ENCODE measurements around the gene ZNF33A.
A peak's percentile ranks its signal among the peaks of the same experiment; 100 is the strongest.
"Not testable (repeated sequence)": the region's sequence is repeated elsewhere in the genome, so short reads cannot be mapped to it uniquely, and the experiment has no call there.

Gene ZNF33A

DNA sequence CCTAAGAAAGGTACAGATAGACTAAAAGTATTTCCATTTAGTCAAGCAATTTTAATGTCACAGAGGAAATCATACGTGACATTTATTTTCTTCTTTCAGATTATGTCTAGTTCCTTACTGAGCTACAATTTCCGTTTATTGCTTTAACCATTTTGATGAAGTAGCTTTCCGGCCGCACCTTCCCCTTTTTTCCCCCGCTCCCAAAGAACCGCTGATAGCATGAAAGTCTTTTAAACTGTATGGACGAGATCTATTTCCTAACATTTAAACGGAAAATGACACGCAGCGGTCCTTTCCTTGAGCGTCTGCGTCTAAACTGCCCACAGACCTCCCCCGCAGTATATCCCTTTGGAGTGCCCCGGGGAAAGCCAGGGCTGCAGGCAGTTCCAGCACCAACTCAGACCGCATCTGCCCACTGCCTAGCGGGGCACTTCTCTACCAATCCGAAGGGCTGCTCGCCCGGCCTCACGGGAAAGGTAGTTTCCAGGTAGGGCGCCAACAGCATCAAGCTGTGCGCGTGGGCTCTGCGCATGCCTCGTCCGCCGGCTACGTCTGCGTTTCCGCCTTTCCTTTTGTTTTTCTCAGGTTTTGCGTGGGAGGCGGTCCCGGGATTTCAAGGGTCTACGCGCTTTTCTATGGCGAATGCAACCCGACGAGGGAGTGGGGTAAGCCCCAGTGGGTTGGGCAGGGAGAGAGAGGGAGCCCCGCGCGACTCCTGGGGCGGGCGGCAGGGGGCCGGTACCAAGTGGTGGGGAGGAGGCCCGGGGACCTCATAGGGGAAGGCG is at the start of gene ZNF33A:
Gene ZNF33A (plus strand): TSS at position 557 of the 785 bp plus-strand sequence. CDS start 1,667 bp downstream, outside the sequence.
- DNase-seq (ENCODE audit: low read depth in 1 of 2, low spot score in 1 of 2) = peak; percentile 78 to 80

GRCh38 chr10:37965006-37965405 is 45.5 kb upstream of the ZNF33A start:
- DNase-seq (ENCODE audit: low read depth in 1 of 2, low spot score in 1 of 2) = no peak

- DNase-seq (ENCODE audit: low read depth in 1 of 2, low spot score in 1 of 2) = no peak
These were observed 38.1 kb upstream of the ZNF33A start for GRCh38 chr10:37972396-37972795.

GRCh38 chr10:37975401-37975991 is 35.0 kb upstream of the ZNF33A start:
- DNase-seq (ENCODE audit: low read depth in 1 of 2, low spot score in 1 of 2) = no peak

DNA sequence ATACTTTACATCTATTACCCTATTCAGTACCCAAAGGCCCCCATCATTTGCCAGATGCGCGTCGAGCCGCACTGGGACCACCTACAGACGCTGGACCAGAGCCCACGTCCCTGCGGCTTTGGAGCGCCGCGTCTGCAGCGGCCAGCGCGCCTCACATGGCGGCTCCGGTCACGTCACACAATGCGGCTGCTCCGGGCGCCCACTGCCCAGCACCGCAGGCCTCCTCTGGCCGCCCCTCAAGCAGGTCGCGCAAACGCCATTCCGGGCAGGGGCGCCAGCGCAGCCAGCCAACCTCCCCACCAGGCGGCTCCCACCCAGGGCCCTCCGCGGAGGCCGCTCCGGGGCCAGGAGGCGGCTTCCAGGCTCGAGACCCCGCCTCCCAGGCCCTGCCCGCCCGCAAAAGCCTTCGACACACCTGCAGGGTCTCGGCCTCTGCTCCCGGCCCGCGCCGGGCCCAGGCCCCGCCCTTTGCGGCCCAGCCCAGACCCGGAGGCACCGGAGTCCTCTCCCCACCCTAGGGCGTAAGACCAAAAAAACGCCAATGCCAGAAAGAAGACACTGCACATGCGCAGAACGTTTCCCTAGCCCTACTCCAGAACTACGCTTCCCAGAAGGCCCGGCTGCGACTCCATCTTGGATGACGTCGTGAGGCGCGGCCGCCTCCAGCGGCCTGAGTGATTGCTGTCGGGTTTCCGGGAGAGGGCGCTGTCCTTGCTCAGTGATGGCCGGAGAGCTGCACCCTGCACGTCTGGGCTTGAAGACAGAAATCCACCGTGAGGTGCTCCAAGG is 34.2 kb upstream of the ZNF33A start, which contains the start of gene ZNF25:
Gene ZNF25 (minus strand): TSS at position 557 of the 789 bp plus-strand sequence. CDS start 4,925 bp downstream, outside the sequence.
- DNase-seq (ENCODE audit: low read depth in 1 of 2, low spot score in 1 of 2) = peak; percentile 89 to 94

- DNase-seq (ENCODE audit: low read depth in 1 of 2, low spot score in 1 of 2) = no peak
These were observed 33.6 kb upstream of the ZNF33A start for GRCh38 chr10:37976880-37977203.

- DNase-seq (ENCODE audit: low read depth in 1 of 2, low spot score in 1 of 2) = no peak
These were observed 18.8 kb upstream of the ZNF33A start for GRCh38 chr10:37991655-37992054.

DNA sequence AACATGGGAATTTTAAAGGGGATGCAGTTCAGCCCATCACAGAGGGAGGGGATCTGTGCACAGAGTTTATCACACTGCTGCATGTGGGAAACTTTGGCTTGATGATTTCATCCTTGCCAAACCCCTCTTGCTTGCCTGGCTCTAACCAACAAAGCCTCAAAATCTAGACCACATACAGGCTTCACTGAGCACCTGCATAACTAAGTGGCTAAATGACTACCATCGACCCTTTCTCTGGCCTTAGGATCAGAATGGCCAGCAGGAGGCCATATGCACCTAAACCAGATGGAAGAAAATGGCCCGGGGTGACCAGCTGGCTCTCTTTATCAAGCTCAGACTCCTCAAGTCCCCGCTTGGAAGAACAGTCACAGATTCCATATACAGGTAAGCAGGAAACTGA is 18.4 kb upstream of the ZNF33A start:
- no peak for DNase-seq (ENCODE audit: low read depth in 1 of 2, low spot score in 1 of 2)

DNA sequence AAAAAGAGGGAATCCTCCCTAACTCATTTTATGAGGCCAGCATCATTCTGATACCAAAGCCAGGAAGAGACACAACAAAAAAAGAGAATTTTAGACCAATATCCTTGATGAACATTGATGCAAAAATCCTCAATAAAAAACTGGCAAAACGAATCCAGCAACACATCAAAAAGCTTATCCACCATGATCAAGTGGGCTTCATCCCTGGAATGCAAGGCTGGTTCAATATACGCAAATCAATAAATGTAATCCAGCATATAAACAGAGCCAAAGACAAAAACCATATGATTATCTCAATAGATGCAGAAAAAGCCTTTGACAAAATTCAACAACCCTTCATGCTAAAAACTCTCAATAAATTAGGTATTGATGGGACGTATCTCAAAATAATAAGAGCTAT is 11.6 kb upstream of the ZNF33A start:
- not testable (repeated sequence) for DNase-seq (ENCODE audit: low read depth in 1 of 2, low spot score in 1 of 2)

GRCh38 chr10:38000474-38000873 is 10.0 kb upstream of the ZNF33A start:
- not testable (repeated sequence) for DNase-seq (ENCODE audit: low read depth in 1 of 2, low spot score in 1 of 2)

DNA sequence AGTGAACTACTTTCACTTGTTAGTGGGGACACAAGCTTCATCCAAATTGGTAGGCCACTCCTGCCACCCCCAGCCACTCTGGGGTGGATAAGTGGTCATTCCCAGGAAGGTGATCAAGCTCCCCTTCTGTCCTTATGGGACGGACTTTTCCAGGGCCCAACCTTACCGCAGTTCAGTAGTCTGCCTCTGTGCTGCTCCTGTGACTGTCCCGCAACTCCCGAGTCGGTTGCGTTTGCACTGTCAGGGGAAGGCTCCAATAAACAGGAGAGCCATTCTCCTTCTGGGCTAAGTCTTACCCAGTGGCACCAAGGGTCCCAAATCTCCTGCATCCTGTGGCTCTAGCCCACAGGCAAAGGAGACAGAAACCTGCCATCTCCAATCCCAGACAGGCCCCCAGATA is 7.4 kb upstream of the ZNF33A start:
- no peak for DNase-seq (ENCODE audit: low read depth in 1 of 2, low spot score in 1 of 2)

DNA sequence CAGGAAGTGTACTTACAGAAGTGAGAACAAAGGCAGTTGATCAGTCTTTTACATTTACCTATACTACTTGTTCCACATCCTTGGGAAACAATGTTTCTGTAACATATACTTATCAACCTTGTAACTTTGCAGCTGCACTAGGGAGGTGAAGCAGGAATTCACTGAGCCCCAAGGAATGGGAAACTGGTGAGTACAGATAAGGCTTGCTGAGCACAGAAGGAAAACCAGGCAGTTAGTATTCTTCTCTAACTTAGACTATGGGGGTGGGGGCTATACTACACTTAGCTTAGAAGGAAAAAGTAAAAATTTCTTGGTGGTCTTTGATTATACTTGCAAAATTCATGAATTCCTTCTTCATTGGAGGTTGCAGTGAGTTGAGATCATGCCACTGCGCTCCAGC is 6.9 kb upstream of the ZNF33A start:
- no peak for DNase-seq (ENCODE audit: low read depth in 1 of 2, low spot score in 1 of 2)

- DNase-seq (ENCODE audit: low read depth in 1 of 2, low spot score in 1 of 2) = no peak
These were observed 2.9 kb upstream of the ZNF33A start for GRCh38 chr10:38007551-38007950.

GRCh38 chr10:38007991-38008390 is 2.5 kb upstream of the ZNF33A start:
- no peak for DNase-seq (ENCODE audit: low read depth in 1 of 2, low spot score in 1 of 2)

GRCh38 chr10:38016354-38016753 is 5.9 kb downstream of the ZNF33A start:
- no peak for DNase-seq (ENCODE audit: low read depth in 1 of 2, low spot score in 1 of 2)

DNA sequence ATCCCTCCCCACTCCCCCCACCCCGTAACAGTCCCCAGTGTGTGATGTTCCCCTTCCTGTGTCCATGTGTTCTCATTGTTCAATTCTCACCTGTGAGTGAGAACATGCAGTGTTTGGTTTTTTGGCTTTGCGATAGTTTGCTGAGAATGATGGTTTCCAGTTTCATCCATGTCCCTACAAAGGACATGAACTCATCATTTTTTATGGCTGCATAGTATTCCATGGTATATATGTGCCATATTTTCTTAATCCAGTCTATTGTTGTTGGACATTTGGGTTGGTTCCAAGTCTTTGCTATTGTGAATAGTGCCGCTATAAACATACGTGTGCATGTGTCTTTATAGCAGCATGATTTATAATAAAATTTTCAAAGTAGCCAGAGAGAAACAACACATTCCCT is 8.6 kb downstream of the ZNF33A start:
- DNase-seq (ENCODE audit: low read depth in 1 of 2, low spot score in 1 of 2) = not testable (repeated sequence)

DNA sequence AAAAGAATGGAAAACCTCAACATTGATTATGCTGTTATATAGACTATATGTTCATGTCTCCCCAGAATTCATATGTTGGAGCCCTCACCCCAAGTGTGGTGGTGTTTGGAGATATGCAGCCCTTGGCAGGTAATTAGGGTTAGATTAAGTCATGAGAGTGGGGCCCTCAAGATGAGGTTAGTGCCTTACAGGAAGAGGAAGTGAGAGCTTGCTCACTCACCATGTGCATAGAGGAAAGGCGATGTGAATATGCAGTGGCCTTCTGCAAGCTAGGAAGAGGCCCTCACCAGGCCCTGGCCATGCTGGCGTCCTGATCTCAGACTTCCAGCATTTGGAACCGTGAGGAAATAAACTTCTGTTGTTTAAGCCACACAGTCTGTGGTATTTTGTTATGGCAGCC is 14.8 kb downstream of the ZNF33A start:
- DNase-seq (ENCODE audit: low read depth in 1 of 2, low spot score in 1 of 2) = no peak

GRCh38 chr10:38027986-38028385 is 17.5 kb downstream of the ZNF33A start:
- DNase-seq (ENCODE audit: low read depth in 1 of 2, low spot score in 1 of 2) = no peak

- no peak for DNase-seq (ENCODE audit: low read depth in 1 of 2, low spot score in 1 of 2)
These were observed 22.4 kb downstream of the ZNF33A start for GRCh38 chr10:38032886-38033285.

DNA sequence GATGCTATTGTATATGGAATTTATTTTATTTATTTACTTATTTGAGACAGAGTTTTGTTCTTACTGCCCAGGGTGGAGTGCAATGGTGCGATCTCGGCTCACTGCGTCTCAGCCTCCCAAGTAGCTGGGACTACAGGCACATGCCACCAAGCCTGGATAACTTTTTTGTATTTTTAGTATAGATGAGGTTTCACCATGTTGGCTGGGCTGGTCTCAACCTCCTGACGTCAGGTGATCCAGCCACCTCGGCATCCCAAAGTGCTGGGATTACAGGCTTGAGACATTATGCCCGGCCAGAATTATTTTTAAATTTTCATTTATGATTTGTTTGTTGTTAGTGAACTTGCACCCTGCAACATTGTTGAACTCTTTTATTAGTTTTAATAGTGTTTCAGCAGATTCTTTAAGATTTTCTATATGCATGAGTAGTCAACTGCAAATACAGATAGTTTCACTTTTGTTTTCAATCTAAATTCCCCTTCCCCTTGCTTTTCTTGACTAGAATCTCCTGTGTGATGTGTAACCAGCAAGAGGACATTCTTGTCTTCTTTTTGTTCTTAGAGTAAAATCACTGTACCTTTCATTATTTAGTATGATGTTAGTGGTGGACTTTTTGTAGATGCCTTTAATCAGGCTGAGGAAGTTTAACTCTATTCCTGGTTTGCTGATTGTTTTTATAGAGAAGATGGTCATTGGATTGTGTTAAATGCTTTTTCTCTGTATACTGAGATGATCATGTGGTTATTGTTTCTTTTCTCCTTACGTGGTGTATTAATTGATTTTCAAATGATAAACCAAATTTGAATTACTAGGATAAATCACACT is 27.8 kb downstream of the ZNF33A start:
- no peak for DNase-seq (ENCODE audit: low read depth in 1 of 2, low spot score in 1 of 2)

- DNase-seq (ENCODE audit: low read depth in 1 of 2, low spot score in 1 of 2) = no peak
These were observed 28.4 kb downstream of the ZNF33A start for GRCh38 chr10:38038932-38039245.

All from stimulated activated CD4-positive, alpha-beta T cell treated with anti-CD3 and anti-CD28 coated beads, Interleukin-15, amount 100 ng/mL, for 1 hour (primary cell).